Suppressor macrophage treated with lipopolysaccharide for 1 hour (primary cell): ENCODE measurements around the gene TSPY2.
"Not testable (repeated sequence)": the region's sequence is repeated elsewhere in the genome, so short reads cannot be mapped to it uniquely, and the experiment has no call there.

ENCODE experiments used
- DNase-seq, 3 donors: peaks; one replicate each; pipeline ENCODE4 v3.0.0-alpha.2; 2020 to 2022

Gene TSPY2, protein sequence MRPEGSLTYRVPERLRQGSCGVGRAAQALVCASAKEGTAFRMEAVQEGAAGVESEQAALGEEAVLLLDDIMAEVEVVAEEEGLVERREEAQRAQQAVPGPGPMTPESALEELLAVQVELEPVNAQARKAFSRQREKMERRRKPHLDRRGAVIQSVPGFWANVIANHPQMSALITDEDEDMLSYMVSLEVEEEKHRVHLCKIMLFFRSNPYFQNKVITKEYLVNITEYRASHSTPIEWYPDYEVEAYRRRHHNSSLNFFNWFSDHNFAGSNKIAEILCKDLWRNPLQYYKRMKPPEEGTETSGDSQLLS

DNA sequence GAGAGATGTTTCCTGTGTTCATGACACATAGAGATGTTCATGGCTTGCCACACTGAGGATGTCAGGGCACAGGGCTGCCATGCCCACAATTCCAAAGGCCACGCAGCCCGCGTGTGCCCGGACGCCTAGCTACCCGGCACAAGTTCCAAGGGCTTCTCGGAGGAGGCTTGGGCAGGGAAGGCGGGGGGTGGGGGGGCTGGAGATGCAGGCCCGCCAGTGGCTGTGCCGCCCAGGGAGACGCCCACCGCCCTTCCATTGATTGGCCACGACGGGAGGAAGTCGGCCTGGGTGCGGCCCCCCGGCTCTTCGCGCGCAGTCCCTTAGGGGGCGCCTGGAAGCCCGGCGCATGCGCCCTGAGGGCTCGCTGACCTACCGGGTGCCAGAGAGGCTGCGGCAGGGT lies at the start of gene TSPY2:
Gene TSPY2, plus strand, starts transcription at position 301 of the 400 bp plus-strand sequence. Its CDS starts 46 bp downstream, at position 347.
- not testable (repeated sequence) for DNase-seq

DNA sequence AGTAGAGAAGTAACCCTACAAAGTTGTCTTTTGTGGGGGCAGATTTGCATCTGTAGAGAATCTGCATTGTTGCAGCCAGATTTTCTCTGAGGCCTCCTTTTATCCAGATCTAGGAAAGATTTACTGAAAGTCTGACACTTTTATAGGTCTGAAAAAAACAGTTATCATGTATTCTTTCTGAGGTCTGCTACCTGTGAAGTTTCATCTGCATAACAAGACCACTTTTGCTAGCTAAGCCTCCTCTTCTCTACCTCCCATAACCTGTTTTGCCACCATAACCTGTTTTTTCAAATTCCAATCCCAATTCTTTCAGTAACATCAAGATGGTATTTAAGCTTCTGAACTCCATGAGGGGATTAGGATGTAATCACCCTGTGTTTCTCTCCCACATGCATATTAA lies 36.5 kb upstream of the TSPY2 start:
- not testable (repeated sequence) for DNase-seq

- not testable (repeated sequence) for DNase-seq
Observed at GRCh38 chrY:6217045-6217444, 29.0 kb upstream of the TSPY2 start.

GRCh38 chrY:6269839-6270238 lies 23.8 kb downstream of the TSPY2 start:
- DNase-seq, result not testable (repeated sequence)
